DOHH2 (cell line): ENCODE measurements around the gene BASP1.

Source experiments
- H3F3A ChIP-seq: fragments of 200-600 bp; sonication (generic), shearing (Covaris generic); 2 replicates; pipeline ENCODE4 v1.6.0; 2016; ENCODE audit warnings: antibody characterized with exemption, mild to moderate bottlenecking; ENCODE audit not compliant: control insufficient read depth, insufficient read depth
- H3K27ac ChIP-seq: fragments of 200-600 bp; sonication (generic); 2 replicates; pipeline ENCODE4 v1.5.1; 2014; ENCODE audit warnings: low read depth, mild to moderate bottlenecking, low read length, moderate library complexity
- H3K27me3 ChIP-seq: fragments of 200-600 bp; sonication (generic); 2 replicates; pipeline ENCODE4 v1.6.1; 2014; ENCODE audit warnings: mild to moderate bottlenecking, low read length, mixed read lengths; ENCODE audit not compliant: control insufficient read depth
- H3K36me3 ChIP-seq: fragments of 200-600 bp; sonication (generic); 2 replicates; pipeline ENCODE4 v1.6.1; 2014; ENCODE audit warnings: mild to moderate bottlenecking, low read length, moderate library complexity, mixed read lengths; ENCODE audit not compliant: control insufficient read depth
- H3K4me1 ChIP-seq: fragments of 200-600 bp; sonication (generic); 2 replicates; pipeline ENCODE4 v1.6.1; 2014; ENCODE audit warnings: mild to moderate bottlenecking, low read length, mixed read lengths; ENCODE audit not compliant: control insufficient read depth
- H3K4me2 ChIP-seq: fragments of 200-600 bp; sonication (generic); 2 replicates; pipeline ENCODE4 v1.6.0; 2014; ENCODE audit warnings: mild to moderate bottlenecking, low read length, moderate library complexity
- H3K4me3 ChIP-seq: fragments of 200-600 bp; sonication (generic); 2 replicates; pipeline ENCODE4 v1.5.1; 2014; ENCODE audit warnings: mild to moderate bottlenecking, low read length, mixed read lengths
- H3K79me2 ChIP-seq: fragments of 200-600 bp; sonication (generic); 2 replicates; pipeline ENCODE4 v1.6.1; 2014; ENCODE audit warnings: mild to moderate bottlenecking, low read length, mixed read lengths; ENCODE audit not compliant: control insufficient read depth
- H3K9me2 ChIP-seq: fragments of 200-600 bp; sonication (generic); replicated peaks from 2 replicates; pipeline ENCODE4 v1.6.1; 2014; ENCODE audit warnings: mild to moderate bottlenecking, low read length, mixed read lengths; ENCODE audit not compliant: control insufficient read depth
- H3K9me3 ChIP-seq: fragments of 200-600 bp; sonication (generic); 2 replicates; pipeline ENCODE4 v1.6.1; 2014; ENCODE audit warnings: antibody characterized with exemption, low read length, mixed read lengths; ENCODE audit not compliant: control insufficient read depth, insufficient read depth
- H4K20me1 ChIP-seq: fragments of 200-600 bp; sonication (generic); 2 replicates; pipeline ENCODE4 v1.6.0; 2014; ENCODE audit warnings: low read depth, mild to moderate bottlenecking, antibody characterized with exemption, low read length, moderate library complexity; ENCODE audit not compliant: control insufficient read depth, insufficient read depth
- EZH2phosphoT487 ChIP-seq: fragments of 200-600 bp; sonication (generic); IDR thresholded peaks from 2 replicates; pipeline ENCODE4 v1.6.1; 2017; ENCODE audit warnings: borderline replicate concordance, mild to moderate bottlenecking, antibody characterized with exemption, low read length, moderate library complexity, mixed read lengths
- TF ChIP-seq, protein P1 (sequence below): fragments of 200-600 bp; sonication (generic); IDR thresholded peaks from one replicate; pipeline ENCODE4 v1.5.1; 2014; ENCODE audit warnings: antibody characterized with exemption, mild to moderate bottlenecking, low read depth, low read length; ENCODE audit not compliant: poor library complexity, severe bottlenecking

The BASP1 gene

DNA sequence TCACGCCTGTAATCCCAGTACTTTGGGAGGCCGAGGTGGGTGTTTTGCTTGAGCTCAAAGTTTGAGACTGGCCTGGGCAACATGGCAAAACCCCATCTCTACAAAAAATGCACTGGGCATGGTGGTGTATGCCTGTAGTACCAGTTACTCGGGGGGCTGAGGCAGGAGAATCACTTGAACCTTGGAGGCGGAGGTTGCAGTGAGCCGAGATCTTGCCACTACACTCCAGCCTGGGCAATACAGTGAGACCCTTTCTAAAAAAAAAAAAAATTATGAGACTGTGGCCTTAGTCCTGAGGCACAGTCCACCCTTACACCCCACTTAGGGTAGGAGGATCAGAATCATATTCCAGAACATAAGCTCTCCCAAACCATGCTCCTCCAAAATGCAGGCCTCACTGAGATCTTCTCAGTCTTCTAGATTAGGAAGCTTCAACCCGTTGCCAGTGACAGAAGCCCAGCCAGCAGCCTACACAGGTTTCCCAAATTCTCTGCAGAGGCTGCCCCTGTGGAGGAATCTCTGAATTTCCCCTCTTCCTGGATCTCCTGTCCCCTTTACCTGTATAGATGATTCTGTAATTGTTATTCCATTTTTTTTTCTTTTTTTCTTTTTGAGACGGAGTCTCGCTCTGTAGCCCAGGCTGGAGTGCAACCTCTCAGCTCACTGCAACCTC lies 77.3 kb downstream of the BASP1 start:
- Histone ChIP-seq H3K4me1 (no peaks in the 10 kb centered on the region), H3K27me3 (no peaks in the 10 kb centered on the region), H3K36me3 (no peaks in the 10 kb centered on the region), H3K9me2 (no peaks in the 10 kb centered on the region), H3K9me3 (no peaks in the 10 kb centered on the region), H3K79me2 (no peaks in the 10 kb centered on the region), H4K20me1 (no peaks in the 10 kb centered on the region), H3F3A (no peaks in the 10 kb centered on the region), H3K27ac (no peak overlapping the region), H3K4me2 (no peak overlapping the region), H3K4me3 (no peak overlapping the region)
- no peak for TF ChIP-seq EZH2phosphoT487
- TF ChIP-seq, protein P1, sequence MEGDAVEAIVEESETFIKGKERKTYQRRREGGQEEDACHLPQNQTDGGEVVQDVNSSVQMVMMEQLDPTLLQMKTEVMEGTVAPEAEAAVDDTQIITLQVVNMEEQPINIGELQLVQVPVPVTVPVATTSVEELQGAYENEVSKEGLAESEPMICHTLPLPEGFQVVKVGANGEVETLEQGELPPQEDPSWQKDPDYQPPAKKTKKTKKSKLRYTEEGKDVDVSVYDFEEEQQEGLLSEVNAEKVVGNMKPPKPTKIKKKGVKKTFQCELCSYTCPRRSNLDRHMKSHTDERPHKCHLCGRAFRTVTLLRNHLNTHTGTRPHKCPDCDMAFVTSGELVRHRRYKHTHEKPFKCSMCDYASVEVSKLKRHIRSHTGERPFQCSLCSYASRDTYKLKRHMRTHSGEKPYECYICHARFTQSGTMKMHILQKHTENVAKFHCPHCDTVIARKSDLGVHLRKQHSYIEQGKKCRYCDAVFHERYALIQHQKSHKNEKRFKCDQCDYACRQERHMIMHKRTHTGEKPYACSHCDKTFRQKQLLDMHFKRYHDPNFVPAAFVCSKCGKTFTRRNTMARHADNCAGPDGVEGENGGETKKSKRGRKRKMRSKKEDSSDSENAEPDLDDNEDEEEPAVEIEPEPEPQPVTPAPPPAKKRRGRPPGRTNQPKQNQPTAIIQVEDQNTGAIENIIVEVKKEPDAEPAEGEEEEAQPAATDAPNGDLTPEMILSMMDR: no peak

DNA sequence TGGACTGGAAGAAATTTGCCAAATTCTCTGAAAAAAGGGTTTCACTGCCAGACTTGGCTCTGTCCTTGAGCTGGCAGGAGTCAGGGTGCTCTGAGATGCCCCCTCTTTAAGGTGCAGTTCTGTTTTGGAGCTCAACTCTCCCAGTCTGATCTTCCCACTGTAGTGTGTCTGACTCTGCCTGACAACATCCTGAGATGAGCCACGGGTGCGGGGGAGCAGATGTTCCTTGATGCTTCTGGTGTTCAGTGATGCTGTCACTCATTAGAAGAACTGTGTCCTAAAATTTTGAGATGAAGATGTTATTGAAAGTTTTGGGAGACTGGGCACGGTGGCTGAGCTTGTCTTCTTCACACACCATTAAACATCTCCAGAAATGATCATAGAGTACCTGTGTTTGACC lies 78.2 kb downstream of the BASP1 start:
- no peaks in the 10 kb centered on the region for H3K9me2 ChIP-seq
- H3K79me2 ChIP-seq: no peaks in the 10 kb centered on the region
- H3K27me3 ChIP-seq: no peaks in the 10 kb centered on the region
- no peaks in the 10 kb centered on the region for H3K9me3 ChIP-seq
- TF ChIP-seq, protein P1: no peak
- TF ChIP-seq EZH2phosphoT487: no peak
- no peaks in the 10 kb centered on the region for H3F3A ChIP-seq
- no peaks in the 10 kb centered on the region for H3K4me1 ChIP-seq
- no peak overlapping the region for H3K27ac ChIP-seq
- H3K4me2 ChIP-seq: no peak overlapping the region
- H4K20me1 ChIP-seq: no peaks in the 10 kb centered on the region
- H3K36me3 ChIP-seq: no peaks in the 10 kb centered on the region
- H3K4me3 ChIP-seq: no peak overlapping the region

DNA sequence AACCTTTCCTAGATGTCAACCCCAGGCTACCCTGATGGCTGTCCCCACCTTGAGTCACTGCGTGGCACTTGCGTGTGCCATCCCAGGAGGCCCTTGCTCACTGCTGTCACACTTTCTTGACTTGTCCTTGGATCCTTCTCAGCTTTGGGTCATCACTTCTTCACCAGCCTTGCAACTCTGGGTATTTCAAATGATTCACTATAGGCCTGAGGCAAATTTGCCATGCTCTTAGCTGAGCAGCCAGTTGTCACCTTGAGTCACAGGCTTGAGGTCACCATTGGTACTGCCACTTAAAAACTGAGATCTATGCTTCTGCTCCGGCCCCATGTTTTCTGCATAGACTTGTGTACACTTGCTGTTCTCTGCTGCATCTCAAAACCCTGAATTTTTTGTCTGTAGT lies 84.7 kb downstream of the BASP1 start:
- Histone ChIP-seq H3K79me2 (no peaks in the 10 kb centered on the region), H3K4me1 (no peaks in the 10 kb centered on the region), H3K9me3 (no peaks in the 10 kb centered on the region), H3K4me3 (no peak overlapping the region), H3K4me2 (no peak overlapping the region), H3K9me2 (no peaks in the 10 kb centered on the region), H3F3A (no peaks in the 10 kb centered on the region), H3K27me3 (no peaks in the 10 kb centered on the region), H3K36me3 (no peaks in the 10 kb centered on the region), H4K20me1 (no peaks in the 10 kb centered on the region), H3K27ac (no peak overlapping the region)
- TF ChIP-seq, protein P1: no peak
- TF ChIP-seq EZH2phosphoT487: no peak
